ENCODE results near the gene DENND1A. TPM values are rescaled to one million over a fixed set of nuclear protein-coding genes. Genes with fewer than 3 reads are reported as not detected.

DENND1A gene
- total and polyA plus RNA-seq, 2 of the 13 experiments (the other 11 are each of a cell fraction or from before 2014, with no cell fraction given) = 14.8 to 30.1 TPM

GRCh38 chr9:123346026-123346425 is 583.9 kb downstream of the DENND1A start (continued):
- TF ChIP-seq, protein P1, sequence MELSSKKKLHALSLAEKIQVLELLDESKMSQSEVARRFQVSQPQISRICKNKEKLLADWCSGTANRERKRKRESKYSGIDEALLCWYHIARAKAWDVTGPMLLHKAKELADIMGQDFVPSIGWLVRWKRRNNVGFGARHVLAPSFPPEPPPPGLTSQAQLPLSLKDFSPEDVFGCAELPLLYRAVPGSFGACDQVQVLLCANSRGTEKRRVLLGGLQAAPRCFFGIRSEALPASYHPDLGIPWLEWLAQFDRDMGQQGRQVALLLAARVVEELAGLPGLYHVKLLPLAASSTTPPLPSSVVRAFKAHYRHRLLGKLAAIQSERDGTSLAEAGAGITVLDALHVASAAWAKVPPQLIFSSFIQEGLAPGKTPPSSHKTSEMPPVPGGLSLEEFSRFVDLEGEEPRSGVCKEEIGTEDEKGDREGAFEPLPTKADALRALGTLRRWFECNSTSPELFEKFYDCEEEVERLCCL (CRISPR knock-in tag; IDR thresholded peaks at IDR 0.05; ENCODE audit: borderline replicate concordance) = no peak
- TF ChIP-seq NR2F1 (CRISPR knock-in tag; IDR thresholded peaks at IDR 0.05) (peak in 1 of 2 experiments; percentile 61; a peak in 1 of 4 replicates), RXRA (CRISPR knock-in tag; IDR thresholded peaks at IDR 0.05) (peak; percentile 42; the same call in 1 of the 2 replicates), PATZ1 (CRISPR knock-in tag; IDR thresholded peaks at IDR 0.05) (0 out of 2 replicates have a peak, but pooled peaks have one; percentile 10), SKIL (CRISPR knock-in tag; IDR thresholded peaks at IDR 0.05; ENCODE audit: borderline replicate concordance) (0 out of 2 replicates have a peak, but pooled peaks have one; percentile 16), MTF2 (CRISPR knock-in tag; IDR thresholded peaks at IDR 0.05; ENCODE audit: borderline replicate concordance) (0 out of 2 replicates have a peak, but pooled peaks have one; percentile 15), PAWR (CRISPR knock-in tag; IDR thresholded peaks at IDR 0.05; ENCODE audit: borderline replicate concordance) (no peak), ARID5B (CRISPR knock-in tag; IDR thresholded peaks at IDR 0.05) (peak; percentile 59; the same call in 1 of the 2 replicates), ARNTL (CRISPR knock-in tag; IDR thresholded peaks at IDR 0.05) (peak; percentile 81; the same call in 1 of the 2 replicates), ZNF260 (CRISPR knock-in tag; IDR thresholded peaks at IDR 0.05; ENCODE audit: borderline replicate concordance, low read depth) (no peak), PAXIP1 (CRISPR knock-in tag; conservative IDR thresholded peaks at IDR 0.05) (peak; percentile 44; the same call in 1 of the 2 replicates)
